ENCODE results near the gene SLC9A9.

GRCh38 chr3:143226678-143227291 is 621.5 kb downstream of the SLC9A9 start:
- TF ChIP-seq CSRNP3 (CRISPR knock-in tag; IDR thresholded peaks at IDR 0.05) (no peak), GLIS3 (CRISPR knock-in tag; IDR thresholded peaks at IDR 0.05) (no peak), ISL1 (CRISPR knock-in tag; IDR thresholded peaks at IDR 0.05) (no peak)
